Progenitor cell of endocrine pancreas (in vitro differentiated cells): ENCODE measurements around the gene TWSG1. TPM values are rescaled to one million over a fixed set of nuclear protein-coding genes. Genes with fewer than 3 reads are reported as not detected.
"Not testable (repeated sequence)": the region's sequence is repeated elsewhere in the genome, so short reads cannot be mapped to it uniquely, and the experiment has no call there.

Source experiments
- DNase-seq: peaks from one replicate; pipeline ENCODE4 v3.0.0; 2021; ENCODE audit warnings: low spot score; ENCODE audit not compliant: unreplicated experiment
- H3K27ac Mint-ChIP-seq: 2 replicates; pipeline ENCODE4 v1.8.0; 2021; ENCODE audit warnings: mild to moderate bottlenecking, moderate library complexity, mixed read lengths
- H3K27me3 Mint-ChIP-seq: 2 replicates; pipeline ENCODE4 v1.8.0; 2021; ENCODE audit warnings: mixed read lengths
- H3K36me3 Mint-ChIP-seq: 2 replicates; pipeline ENCODE4 v1.8.0; 2022; ENCODE audit warnings: mixed read lengths; ENCODE audit not compliant: insufficient read depth
- H3K4me1 Mint-ChIP-seq: 2 replicates; pipeline ENCODE4 v1.8.0; 2021; ENCODE audit warnings: low read depth, mixed read lengths
- H3K4me3 Mint-ChIP-seq: 2 replicates; pipeline ENCODE4 v1.8.0; 2021; ENCODE audit warnings: low read depth, mild to moderate bottlenecking, moderate library complexity, mixed read lengths
- H3K9me3 Mint-ChIP-seq: 2 replicates; pipeline ENCODE4 v1.8.0; 2021; ENCODE audit warnings: low read depth, mixed read lengths
- CTCF ChIP-seq: fragments of 200-600 bp; sonication (generic); IDR thresholded peaks from one replicate; pipeline ENCODE4 v1.5.0; 2021; ENCODE audit warnings: antibody characterized with exemption, mild to moderate bottlenecking; ENCODE audit not compliant: unreplicated experiment
- total RNA-seq: library from RNA; stranded (reverse); gene quantifications from 2 replicates; pipeline ENCODE4 v1.2.1, GENCODE V29; 2021

Gene TWSG1
- total RNA-seq, 1 donor from 2014 or later, result 38.1 TPM

- Mint-ChIP-seq H3K9me3 (peaks cover 8% of the 10 kb centered on the region), H3K4me1 (no peaks in the 10 kb centered on the region), H3K27ac (no peak overlapping the region), H3K27me3 (no peaks in the 10 kb centered on the region), H3K4me3 (no peak overlapping the region), H3K36me3 (no peaks in the 10 kb centered on the region)
- TF ChIP-seq CTCF, result no peak
- no peak for DNase-seq
Observed at GRCh38 chr18:9428301-9428706, 93.7 kb downstream of the TWSG1 start.

GRCh38 chr18:9428862-9429661 is 94.5 kb downstream of the TWSG1 start:
- Mint-ChIP-seq H3K36me3 (no peaks in the 10 kb centered on the region), H3K27ac (no peak overlapping the region), H3K27me3 (no peaks in the 10 kb centered on the region), H3K9me3 (peaks cover 9% of the 10 kb centered on the region), H3K4me1 (no peaks in the 10 kb centered on the region), H3K4me3 (no peak overlapping the region)
- TF ChIP-seq CTCF, result no peak
- no peak for DNase-seq

GRCh38 chr18:9429662-9429993 is 95.1 kb downstream of the TWSG1 start:
- no peak for TF ChIP-seq CTCF
- Mint-ChIP-seq H3K4me3 (no peak overlapping the region), H3K27me3 (no peaks in the 10 kb centered on the region), H3K27ac (no peak overlapping the region), H3K36me3 (no peaks in the 10 kb centered on the region), H3K9me3 (peaks cover 9% of the 10 kb centered on the region), H3K4me1 (no peaks in the 10 kb centered on the region)
- no peak for DNase-seq

GRCh38 chr18:9430315-9430714 is 95.7 kb downstream of the TWSG1 start:
- H3K36me3 Mint-ChIP-seq, H3K27me3 Mint-ChIP-seq, H3K4me1 Mint-ChIP-seq, H3K4me3 Mint-ChIP-seq, H3K27ac Mint-ChIP-seq, DNase-seq, H3K9me3 Mint-ChIP-seq: not testable (repeated sequence)

GRCh38 chr18:9431296-9431695 is 96.7 kb downstream of the TWSG1 start:
- H3K27me3 Mint-ChIP-seq, result no peaks in the 10 kb centered on the region
- no peaks in the 10 kb centered on the region for H3K36me3 Mint-ChIP-seq
- no peak overlapping the region for H3K4me3 Mint-ChIP-seq
- DNase-seq, result no peak
- no peaks in the 10 kb centered on the region for H3K4me1 Mint-ChIP-seq
- H3K9me3 Mint-ChIP-seq, result peaks cover 9% of the 10 kb centered on the region
- H3K27ac Mint-ChIP-seq, result no peak overlapping the region
- no peak for TF ChIP-seq CTCF

- DNase-seq, result not testable (repeated sequence)
Observed at GRCh38 chr18:9433122-9433521, 98.5 kb downstream of the TWSG1 start.

More at GRCh38 chr18:9433122-9433521, 98.5 kb downstream of the TWSG1 start:
- not testable (repeated sequence) for H3K9me3 Mint-ChIP-seq, H3K4me3 Mint-ChIP-seq, H3K4me1 Mint-ChIP-seq, H3K27me3 Mint-ChIP-seq, H3K36me3 Mint-ChIP-seq
- H3K27ac Mint-ChIP-seq, result peak overlapping the region; percentile 16
